ENCODE data around the gene NOL12.

DNA sequence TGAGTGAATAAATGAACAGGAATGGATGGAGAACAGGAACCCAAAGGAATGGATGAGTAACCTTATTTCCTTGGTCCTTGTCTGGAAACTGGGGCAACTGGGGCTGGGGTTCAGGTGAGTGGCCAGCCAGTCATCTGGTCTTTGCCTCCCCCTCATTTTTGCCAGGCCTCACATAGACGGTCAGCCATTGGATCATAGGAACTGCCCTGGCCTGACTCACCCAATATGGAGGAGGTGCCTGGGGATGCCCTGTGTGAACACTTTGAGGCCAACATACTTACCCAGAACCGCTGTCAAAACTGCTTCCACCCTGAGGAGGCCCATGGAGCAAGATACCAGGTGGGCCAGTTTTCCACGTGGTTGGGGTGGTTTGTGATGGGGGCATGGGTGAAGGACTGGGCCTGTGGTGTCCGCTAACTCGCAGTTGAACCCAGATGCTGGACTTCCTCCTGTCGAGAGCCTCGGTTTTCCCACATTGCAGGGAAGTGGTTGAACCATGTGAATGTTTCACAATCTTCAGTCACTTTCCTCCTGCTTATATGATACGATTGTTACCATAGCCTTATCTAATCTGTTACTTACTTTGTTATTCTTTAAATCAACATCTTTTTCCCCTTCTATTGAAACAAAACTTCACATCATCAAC, 15.1 kb downstream of the NOL12 start:
- TF ChIP-seq, protein P1, sequence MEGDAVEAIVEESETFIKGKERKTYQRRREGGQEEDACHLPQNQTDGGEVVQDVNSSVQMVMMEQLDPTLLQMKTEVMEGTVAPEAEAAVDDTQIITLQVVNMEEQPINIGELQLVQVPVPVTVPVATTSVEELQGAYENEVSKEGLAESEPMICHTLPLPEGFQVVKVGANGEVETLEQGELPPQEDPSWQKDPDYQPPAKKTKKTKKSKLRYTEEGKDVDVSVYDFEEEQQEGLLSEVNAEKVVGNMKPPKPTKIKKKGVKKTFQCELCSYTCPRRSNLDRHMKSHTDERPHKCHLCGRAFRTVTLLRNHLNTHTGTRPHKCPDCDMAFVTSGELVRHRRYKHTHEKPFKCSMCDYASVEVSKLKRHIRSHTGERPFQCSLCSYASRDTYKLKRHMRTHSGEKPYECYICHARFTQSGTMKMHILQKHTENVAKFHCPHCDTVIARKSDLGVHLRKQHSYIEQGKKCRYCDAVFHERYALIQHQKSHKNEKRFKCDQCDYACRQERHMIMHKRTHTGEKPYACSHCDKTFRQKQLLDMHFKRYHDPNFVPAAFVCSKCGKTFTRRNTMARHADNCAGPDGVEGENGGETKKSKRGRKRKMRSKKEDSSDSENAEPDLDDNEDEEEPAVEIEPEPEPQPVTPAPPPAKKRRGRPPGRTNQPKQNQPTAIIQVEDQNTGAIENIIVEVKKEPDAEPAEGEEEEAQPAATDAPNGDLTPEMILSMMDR (IDR thresholded peaks at IDR 0.05): no peak
- no peak for TF ChIP-seq EP300 (IDR thresholded peaks at IDR 0.05)
- TF ChIP-seq POLR2AphosphoS5 (IDR thresholded peaks at IDR 0.05): no peak
- no peak for TF ChIP-seq POLR2A (IDR thresholded peaks at IDR 0.05; ENCODE audit: low read depth)

Measured in esophagus muscularis mucosa (tissue), 4 donors.